AG09319 (cell line): ENCODE data around the gene CCDC88B.

Experiments used
- DNase-seq: peaks from one replicate; pipeline ENCODE4 v3.0.0-alpha.2; 2010; ENCODE audit warnings: low read depth; ENCODE audit errors: extremely low read depth
- TF ChIP-seq, protein P1 (sequence below): IDR thresholded peaks from 2 replicates; pipeline ENCODE4 v1.5.1; 2011; ENCODE audit warnings: low read depth, mild to moderate bottlenecking, inconsistent platforms, low read length, moderate library complexity

CCDC88B gene

DNA sequence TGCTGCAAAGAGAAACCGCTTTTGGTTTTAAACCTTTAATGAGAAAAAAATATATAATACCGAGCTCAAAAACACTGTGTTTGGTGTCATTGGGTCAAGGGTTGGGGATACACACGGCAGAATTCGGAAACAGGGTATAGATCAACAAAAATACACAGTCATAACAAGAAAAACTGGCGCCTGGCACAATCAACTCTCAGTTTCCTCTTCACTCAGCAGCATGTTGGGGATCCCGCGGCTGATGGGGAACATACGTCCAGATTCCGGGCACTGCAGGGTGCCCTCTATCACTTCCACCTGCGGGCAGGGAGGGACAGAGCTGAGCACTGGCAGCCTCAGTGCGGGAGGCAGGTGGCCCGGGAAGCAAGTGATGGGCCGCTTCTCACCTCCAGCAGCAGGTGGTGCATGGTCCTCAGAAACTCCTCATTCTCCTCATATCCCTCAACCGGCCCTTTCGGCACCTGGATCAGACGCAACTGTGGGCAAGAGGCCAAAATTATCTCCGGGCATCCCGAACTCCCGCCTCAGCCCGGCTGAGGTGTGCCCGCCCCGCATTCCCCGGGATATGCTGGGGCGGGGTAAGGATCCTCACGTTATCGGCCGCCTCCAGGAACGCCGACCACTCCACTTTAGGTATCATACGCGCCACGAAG lies 23.2 kb upstream of the CCDC88B start:
- DNase-seq, result no peak
- TF ChIP-seq, protein P1, sequence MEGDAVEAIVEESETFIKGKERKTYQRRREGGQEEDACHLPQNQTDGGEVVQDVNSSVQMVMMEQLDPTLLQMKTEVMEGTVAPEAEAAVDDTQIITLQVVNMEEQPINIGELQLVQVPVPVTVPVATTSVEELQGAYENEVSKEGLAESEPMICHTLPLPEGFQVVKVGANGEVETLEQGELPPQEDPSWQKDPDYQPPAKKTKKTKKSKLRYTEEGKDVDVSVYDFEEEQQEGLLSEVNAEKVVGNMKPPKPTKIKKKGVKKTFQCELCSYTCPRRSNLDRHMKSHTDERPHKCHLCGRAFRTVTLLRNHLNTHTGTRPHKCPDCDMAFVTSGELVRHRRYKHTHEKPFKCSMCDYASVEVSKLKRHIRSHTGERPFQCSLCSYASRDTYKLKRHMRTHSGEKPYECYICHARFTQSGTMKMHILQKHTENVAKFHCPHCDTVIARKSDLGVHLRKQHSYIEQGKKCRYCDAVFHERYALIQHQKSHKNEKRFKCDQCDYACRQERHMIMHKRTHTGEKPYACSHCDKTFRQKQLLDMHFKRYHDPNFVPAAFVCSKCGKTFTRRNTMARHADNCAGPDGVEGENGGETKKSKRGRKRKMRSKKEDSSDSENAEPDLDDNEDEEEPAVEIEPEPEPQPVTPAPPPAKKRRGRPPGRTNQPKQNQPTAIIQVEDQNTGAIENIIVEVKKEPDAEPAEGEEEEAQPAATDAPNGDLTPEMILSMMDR, result no peak

GRCh38 chr11:64317325-64317960 lies 22.6 kb upstream of the CCDC88B start, which contains the start of gene TRMT112:
Gene TRMT112 (minus strand): TSS chr11:64317559. CDS start chr11:64317526, 33 bp downstream.
- DNase-seq, result peak; percentile 90
- TF ChIP-seq, protein P1, result no peak

DNA sequence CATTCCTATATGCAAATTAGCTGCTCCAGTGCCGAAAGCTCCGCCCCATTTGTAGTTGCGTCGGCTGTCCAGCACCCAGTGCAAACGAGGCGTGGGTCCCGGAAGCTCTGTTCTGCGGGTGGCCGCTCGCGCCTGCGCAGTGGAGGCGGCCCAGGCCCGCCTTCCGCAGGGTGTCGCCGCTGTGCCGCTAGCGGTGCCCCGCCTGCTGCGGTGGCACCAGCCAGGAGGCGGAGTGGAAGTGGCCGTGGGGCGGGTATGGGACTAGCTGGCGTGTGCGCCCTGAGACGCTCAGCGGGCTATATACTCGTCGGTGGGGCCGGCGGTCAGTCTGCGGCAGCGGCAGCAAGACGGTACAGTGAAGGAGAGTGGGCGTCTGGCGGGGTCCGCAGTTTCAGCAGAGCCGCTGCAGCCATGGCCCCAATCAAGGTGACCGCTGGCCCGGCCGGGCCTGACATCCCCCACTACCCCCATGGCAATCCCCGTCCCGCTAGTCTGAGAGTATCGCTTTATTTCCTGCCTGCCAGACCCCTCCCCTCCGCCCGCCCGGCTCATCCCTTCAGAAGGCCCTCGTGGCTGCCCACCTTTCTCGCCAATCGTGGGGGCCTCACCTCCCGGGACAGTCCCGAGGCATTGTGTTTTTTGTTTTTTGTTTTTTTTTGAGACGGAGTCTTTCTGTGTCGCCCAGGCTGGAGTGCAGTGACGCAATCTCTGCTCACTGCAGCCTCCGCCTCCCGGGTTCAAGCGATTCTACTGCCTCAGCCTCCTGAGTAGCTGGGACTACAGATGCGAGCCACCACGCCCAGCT lies 21.8 kb upstream of the CCDC88B start, which contains the start of gene PRDX5:
Gene PRDX5 (plus strand): TSS at position 161 of the 805 bp plus-strand sequence. CDS start 95 bp downstream, at position 256.
- DNase-seq, result peak; percentile 92
- TF ChIP-seq, protein P1, result peak; percentile 15

- no peak for DNase-seq
- TF ChIP-seq, protein P1, result no peak
Measured at GRCh38 chr11:64318766-64319761, 20.9 kb upstream of the CCDC88B start.

DNA sequence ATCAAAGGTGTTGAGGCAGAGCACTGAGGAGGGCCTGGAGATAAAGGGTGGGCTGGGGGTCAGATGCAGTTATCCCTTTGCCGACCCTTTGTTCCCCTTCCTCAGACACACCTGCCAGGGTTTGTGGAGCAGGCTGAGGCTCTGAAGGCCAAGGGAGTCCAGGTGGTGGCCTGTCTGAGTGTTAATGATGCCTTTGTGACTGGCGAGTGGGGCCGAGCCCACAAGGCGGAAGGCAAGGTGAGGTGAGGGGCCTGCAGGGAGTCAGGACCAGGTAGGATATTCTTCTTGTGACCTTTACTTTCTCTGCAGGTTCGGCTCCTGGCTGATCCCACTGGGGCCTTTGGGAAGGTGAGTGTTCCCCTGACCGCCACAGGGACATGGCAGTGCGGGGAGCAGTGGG lies 19.4 kb upstream of the CCDC88B start:
- DNase-seq, result no peak
- TF ChIP-seq, protein P1, result no peak

- TF ChIP-seq, protein P1, result no peak
- no peak for DNase-seq
Measured at GRCh38 chr11:64321026-64321425, 19.0 kb upstream of the CCDC88B start.
